GM19025 (cell line): ENCODE measurements around the gene PPP1R37.

Source experiments
- ATAC-seq: cut with Tn5 transposase; IDR thresholded peaks from one replicate; pipeline ENCODE4 v1.9.1; 2021; ENCODE audit warnings: mild to moderate bottlenecking, low read depth, moderate library complexity; ENCODE audit not compliant: unreplicated experiment

The PPP1R37 gene

GRCh38 chr19:45092747-45093678, at the start of gene PPP1R37:
Gene PPP1R37 (plus strand): TSS chr19:45093179. CDS start chr19:45093326, 147 bp downstream.
- ATAC-seq, result peak; percentile 43

GRCh38 chr19:45045671-45046353, 47.2 kb upstream of the PPP1R37 start:
- ATAC-seq, result no peak

- ATAC-seq, result no peak
Observed at GRCh38 chr19:45046355-45046754, 46.6 kb upstream of the PPP1R37 start.

DNA sequence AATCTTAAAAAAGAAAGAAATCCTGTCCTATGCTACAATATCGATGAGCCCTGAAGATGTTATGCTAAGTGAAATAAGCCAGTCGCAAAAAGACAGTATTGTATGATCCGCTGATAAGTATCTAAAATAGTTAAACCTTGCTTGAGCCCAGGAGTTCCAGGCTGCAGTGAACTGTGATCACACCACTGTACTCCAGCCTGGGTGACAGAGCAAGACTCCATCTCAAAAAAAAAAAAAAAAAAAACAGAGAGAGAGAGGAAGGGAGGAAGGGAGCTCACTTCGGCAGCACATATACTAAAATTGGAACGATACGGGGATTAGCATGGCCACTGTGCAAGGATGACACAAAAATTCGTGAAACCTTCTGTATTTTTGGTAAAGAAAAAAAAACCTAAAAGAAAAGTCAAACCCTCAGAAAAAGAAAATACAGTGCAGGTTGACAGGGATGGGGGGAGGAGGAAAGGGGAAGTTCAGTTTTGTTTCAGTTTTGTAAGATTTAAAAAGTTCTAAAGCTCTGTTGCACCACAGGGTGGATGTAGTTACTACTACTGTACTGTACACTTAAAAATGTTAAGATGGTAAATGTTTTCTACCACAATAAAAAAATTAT, 45.7 kb upstream of the PPP1R37 start:
- no peak for ATAC-seq

- ATAC-seq, result no peak
Observed at GRCh38 chr19:45049073-45049736, 43.8 kb upstream of the PPP1R37 start.

- no peak for ATAC-seq
Observed at GRCh38 chr19:45050036-45050435, 42.9 kb upstream of the PPP1R37 start.

GRCh38 chr19:45051929-45052579, 40.9 kb upstream of the PPP1R37 start:
- ATAC-seq, result no peak

GRCh38 chr19:45056831-45057230, 36.1 kb upstream of the PPP1R37 start:
- ATAC-seq, result no peak

DNA sequence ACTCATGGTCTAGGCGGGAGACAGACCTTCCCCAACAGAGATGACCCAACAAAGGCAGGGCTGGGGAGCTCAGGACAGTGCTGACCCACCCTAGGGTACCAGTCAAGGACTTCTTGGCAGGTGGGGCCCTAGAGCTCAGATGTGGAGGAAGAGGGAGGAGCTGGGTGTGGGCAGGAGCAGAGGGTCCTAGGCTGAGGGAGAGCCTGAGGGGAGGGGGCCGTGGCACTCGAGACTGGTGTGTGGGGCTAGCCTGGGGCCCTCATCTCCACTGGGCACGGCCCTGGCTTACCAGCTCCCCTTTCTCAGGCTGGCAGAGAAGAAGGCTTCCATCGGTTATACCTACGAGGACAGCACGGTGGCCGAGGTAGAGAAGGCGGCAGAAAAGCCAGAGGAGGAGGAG, 35.5 kb upstream of the PPP1R37 start:
- no peak for ATAC-seq

GRCh38 chr19:45058622-45059159, 34.3 kb upstream of the PPP1R37 start:
- no peak for ATAC-seq

GRCh38 chr19:45059258-45059965, 33.6 kb upstream of the PPP1R37 start:
- ATAC-seq, result no peak

DNA sequence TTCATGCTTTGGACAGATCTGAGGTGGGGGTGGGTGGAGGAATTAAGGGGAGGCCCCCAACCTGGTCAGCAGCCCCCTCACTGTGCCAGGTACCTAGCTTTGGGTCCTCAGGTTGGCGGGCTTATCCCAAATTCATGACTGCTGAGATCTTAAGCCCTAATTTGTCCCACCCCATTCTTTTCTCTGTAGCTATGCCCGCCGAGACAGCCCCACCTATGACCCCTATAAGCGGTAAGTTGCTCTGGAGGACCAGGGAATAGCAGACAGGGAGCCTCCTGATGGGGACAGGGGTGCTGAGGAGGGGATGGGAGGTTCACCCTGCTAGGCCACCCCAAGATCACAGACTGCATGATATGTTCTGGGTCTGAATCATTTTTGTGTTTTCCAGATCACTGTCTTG, 31.0 kb upstream of the PPP1R37 start:
- ATAC-seq, result no peak

DNA sequence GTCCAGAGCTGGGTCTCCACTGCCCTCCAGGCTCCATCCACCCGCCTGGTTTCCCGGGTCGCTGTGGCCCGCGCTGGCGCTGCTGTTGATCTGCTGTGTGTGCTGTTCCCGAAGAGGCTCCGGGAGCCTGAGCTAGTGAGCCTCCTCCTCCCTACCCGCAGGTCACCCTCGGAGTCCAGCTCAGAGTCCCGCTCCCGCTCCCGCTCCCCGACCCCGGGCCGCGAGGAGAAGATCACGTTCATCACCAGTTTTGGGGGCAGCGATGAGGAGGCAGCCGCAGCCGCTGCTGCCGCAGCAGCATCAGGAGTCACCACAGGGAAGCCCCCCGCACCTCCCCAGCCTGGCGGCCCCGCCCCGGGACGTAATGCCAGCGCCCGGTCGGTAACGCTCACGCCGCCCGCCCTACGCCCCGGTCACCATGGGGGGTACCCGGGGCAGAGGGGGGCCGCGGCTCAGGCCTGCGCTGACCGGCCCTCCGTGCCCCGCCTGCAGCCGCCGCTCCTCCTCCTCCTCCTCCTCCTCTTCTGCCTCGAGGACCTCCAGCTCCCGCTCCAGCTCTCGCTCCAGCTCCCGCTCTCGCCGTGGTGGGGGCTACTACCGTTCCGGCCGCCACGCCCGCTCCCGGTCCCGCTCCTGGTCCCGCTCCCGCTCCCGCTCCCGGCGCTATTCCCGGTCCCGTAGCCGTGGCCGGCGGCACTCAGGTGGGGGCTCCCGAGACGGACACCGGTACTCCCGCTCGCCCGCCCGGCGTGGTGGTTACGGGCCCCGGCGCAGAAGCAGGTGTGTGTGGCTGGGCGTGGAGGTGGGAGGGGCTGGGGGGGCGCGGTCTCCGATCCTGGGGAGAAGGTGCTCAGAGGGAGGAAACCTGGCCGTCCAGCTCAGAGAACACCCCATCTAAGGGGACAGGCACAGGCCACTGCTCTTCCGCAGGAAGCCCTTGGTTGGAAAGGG, 28.9 kb upstream of the PPP1R37 start:
- no peak for ATAC-seq

DNA sequence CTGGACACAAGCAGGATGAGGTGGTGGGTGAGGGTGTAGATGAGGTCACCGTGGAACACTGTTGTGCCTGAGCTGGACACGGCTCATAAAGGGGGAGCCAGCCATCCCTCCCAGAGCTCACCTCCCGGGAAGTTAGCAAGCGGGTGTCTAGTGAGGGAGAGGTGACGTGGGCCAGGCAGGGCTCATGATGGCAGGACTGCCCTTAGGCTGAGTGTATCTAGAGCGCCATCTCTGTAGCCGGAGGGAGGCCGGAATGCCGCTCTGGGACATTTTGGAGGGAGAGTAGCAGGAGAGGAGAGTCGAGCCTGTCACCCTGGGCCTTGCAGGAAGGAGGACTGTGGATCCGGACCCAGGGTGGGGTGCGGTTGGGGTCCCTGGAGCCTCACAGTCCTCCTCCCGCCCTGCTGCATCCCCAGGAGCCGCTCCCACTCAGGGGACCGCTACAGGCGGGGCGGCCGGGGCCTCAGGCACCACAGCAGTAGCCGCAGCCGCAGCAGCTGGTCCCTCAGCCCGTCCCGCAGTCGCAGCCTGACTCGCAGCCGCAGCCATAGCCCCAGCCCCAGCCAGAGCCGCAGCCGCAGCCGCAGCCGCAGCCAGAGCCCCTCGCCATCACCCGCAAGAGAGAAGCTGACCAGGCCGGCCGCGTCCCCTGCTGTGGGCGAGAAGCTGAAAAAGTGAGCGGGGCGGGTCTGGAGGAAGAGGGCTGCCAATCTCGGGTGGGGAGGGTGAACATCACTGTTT, 25.9 kb upstream of the PPP1R37 start:
- ATAC-seq, result no peak

- ATAC-seq, result no peak
Observed at GRCh38 chr19:45068041-45068440, 24.9 kb upstream of the PPP1R37 start.

DNA sequence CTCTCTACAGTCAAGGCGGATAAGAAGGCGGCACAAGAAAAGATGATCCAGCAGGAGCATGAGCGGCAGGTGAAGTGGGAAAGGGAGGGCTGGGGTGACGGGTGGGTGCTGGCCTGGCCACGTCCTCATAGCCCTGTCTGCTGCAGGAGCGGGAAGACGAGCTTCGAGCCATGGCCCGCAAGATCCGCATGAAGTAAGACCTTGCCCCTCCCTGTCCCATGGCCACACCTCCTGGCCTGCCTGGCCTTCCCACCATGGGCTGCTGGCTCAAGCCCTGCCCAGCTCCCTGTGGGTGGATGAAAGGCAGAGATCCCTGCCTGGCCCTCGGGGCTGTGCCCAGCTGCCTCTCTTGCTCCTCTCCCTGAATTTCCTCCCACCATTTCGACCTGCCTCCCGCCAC, 23.9 kb upstream of the PPP1R37 start:
- ATAC-seq, result no peak

DNA sequence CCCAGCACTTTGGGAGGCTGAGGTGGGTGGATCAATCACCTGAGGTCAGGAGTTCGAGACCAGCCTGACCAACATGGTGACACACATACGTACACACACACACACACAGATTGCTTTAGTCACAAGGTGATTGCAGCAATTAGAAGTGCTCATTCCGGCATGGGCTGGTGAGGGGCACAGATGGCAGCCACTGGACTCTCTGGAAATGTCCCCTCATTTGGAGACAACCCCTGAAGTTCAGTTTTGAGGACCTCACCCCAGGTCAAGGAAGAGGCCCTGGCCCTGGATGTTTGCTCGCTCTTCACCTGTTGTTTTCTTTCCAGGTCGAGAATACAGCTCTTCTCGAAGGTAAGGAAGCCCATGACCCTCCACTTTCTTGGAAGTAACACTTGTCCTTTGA, 22.8 kb upstream of the PPP1R37 start:
- no peak for ATAC-seq
